Sigmoid colon (tissue), 7 donors: ENCODE results near the gene PROM2. TPM values are rescaled to one million over a fixed set of nuclear protein-coding genes. Genes with fewer than 3 reads are reported as not detected.
"Not testable (repeated sequence)": the region's sequence is repeated elsewhere in the genome, so short reads cannot be mapped to it uniquely, and the experiment has no call there.

Experiments
- DNase-seq: peaks from one replicate; pipeline ENCODE4 v3.0.0-alpha.2; 2019
- H3K27ac ChIP-seq, 4 donors: fragments of 200-600 bp; sonication (generic); one replicate each; pipeline ENCODE4 v1.5.1; 2016 to 2019; ENCODE audit warnings: mild to moderate bottlenecking in 1 of 4
- H3K27me3 ChIP-seq, 3 donors: fragments of 200-600 bp; sonication (generic); one replicate each; pipeline ENCODE4 v1.5.1; 2019; ENCODE audit warnings: mild to moderate bottlenecking in 1 of 3
- H3K36me3 ChIP-seq, 4 donors: fragments of 200-600 bp; sonication (generic); one replicate each; pipeline ENCODE4 v1.5.1; 2016 to 2019
- H3K4me1 ChIP-seq, 4 donors: fragments of 200-600 bp; sonication (generic); one replicate each; pipeline ENCODE4 v1.5.1; 2017 to 2019
- H3K4me3 ChIP-seq, 4 donors: fragments of 200-600 bp; sonication (generic); one replicate each; pipeline ENCODE4 v1.5.1; 2017 to 2019; ENCODE audit warnings: mild to moderate bottlenecking in 2 of 4, moderate library complexity in 1 of 4
- H3K9me3 ChIP-seq, 4 donors: fragments of 200-600 bp in 3 of 4; sonication (generic) in 3 of 4; one replicate each; pipeline versions ENCODE4 v1.5.1 to v1.6.1; 2013 to 2019
- CTCF ChIP-seq, 4 experiments: fragments of 450-650 bp in 3 of 4; fragments of 200-600 bp in 1 of 4; IDR thresholded peaks; one replicate each; pipeline ENCODE4 v1.5.1; 2016 to 2019; ENCODE audit warnings: antibody characterized with exemption in 4 of 4, mild to moderate bottlenecking in 3 of 4, moderate library complexity in 2 of 4
- EP300 ChIP-seq, 4 donors: sonication (generic); formaldehyde crosslinking; IDR thresholded peaks; one replicate each; pipeline ENCODE4 v1.6.1; 2017; ENCODE audit warnings: antibody characterized with exemption in 4 of 4
- POLR2A ChIP-seq, 2 donors: fragments of 450-650 bp; IDR thresholded peaks; one replicate each; pipeline ENCODE4 v1.6.1; 2016; ENCODE audit warnings: antibody characterized with exemption in 2 of 2, mild to moderate bottlenecking in 2 of 2, moderate library complexity in 2 of 2
- POLR2AphosphoS5 ChIP-seq, 4 donors: sonication (generic); formaldehyde crosslinking; IDR thresholded peaks; one replicate each; pipeline ENCODE4 v1.6.1; 2017; ENCODE audit warnings: antibody characterized with exemption in 4 of 4
- WGBS, 2 donors: extraction: QIAGEN DNeasy Blood & Tissue Kit; methylation state at CpG; one replicate each; pipeline ENCODE4 v1.1.7; 2013; 5-methylcytosine and 5-hydroxymethylcytosine counted together
- intact Hi-C: fragments of 100-400 bp; cut with DNase I; formaldehyde crosslinking; loops from one replicate; pipeline ENCODE4 v1.15.1; 2023
- polyA plus RNA-seq, 3 donors: library from polyadenylated mRNA; stranded (reverse); fragments of 200-250 nt; gene quantifications; one replicate each; pipeline ENCODE4 v1.2.3, GENCODE V29; 2013
- total RNA-seq, 4 donors: library from RNA; depleted of rRNA; stranded (reverse); fragments of >200 nt; gene quantifications; one replicate each; pipeline ENCODE4 v1.1.0, GENCODE V29; 2016
- donor health status: healthy with polysubstance abuse.
- donor health status: Bipolar disorder and iron deficiency.
- donor health status: healthy.

Gene PROM2
- total and polyA plus RNA-seq, 7 donors, result 1.1 to 24.9 (median 2.4) TPM

GRCh38 chr2:95234286-95234785 lies 39.9 kb upstream of the PROM2 start:
- Histone ChIP-seq H3K9me3 (peaks cover 0 to 15% (median 3%) of the 10 kb centered on the region in 4 donors), H3K4me1 (no peaks in the 10 kb centered on the region), H3K27me3 (no peaks in the 10 kb centered on the region), H3K36me3 (no peaks in the 10 kb centered on the region), H3K27ac (no peak overlapping the region), H3K4me3 (no peak overlapping the region)
- 87 to 90% methylated on average over 5 of the region's 5 CpGs for WGBS, 2 donors
- TF ChIP-seq CTCF (IDR thresholded peaks at IDR 0.05), result no peak
- no peak for TF ChIP-seq POLR2A (IDR thresholded peaks at IDR 0.05)
- no peak for TF ChIP-seq EP300 (IDR thresholded peaks at IDR 0.05)
- TF ChIP-seq POLR2AphosphoS5 (IDR thresholded peaks at IDR 0.05), result no peak
- DNase-seq, result no peak
- intact Hi-C loops, result no loop called here

- Histone ChIP-seq H3K27ac (no peak overlapping the region), H3K9me3 (peaks cover 0 to 15% (median 3%) of the 10 kb centered on the region in 4 donors), H3K27me3 (no peaks in the 10 kb centered on the region), H3K4me3 (no peak overlapping the region), H3K36me3 (no peaks in the 10 kb centered on the region), H3K4me1 (no peaks in the 10 kb centered on the region)
- no peak for DNase-seq
- no peak for TF ChIP-seq POLR2AphosphoS5 (IDR thresholded peaks at IDR 0.05)
- intact Hi-C loops, result no loop called here
- WGBS, 2 donors, result 94 to 97% methylated on average over 3 of the region's 3 CpGs
These were observed 39.4 kb upstream of the PROM2 start for GRCh38 chr2:95234816-95235215.

GRCh38 chr2:95238131-95238530 lies 36.1 kb upstream of the PROM2 start:
- intact Hi-C loops, result no loop called here
- Histone ChIP-seq H3K4me3 (no peak overlapping the region), H3K27me3 (no peaks in the 10 kb centered on the region), H3K27ac (no peak overlapping the region), H3K4me1 (no peaks in the 10 kb centered on the region), H3K9me3 (peaks cover 0 to 23% (median 8%) of the 10 kb centered on the region in 4 donors), H3K36me3 (no peaks in the 10 kb centered on the region)
- DNase-seq, result no peak
- TF ChIP-seq POLR2A (IDR thresholded peaks at IDR 0.05) (no peak), EP300 (IDR thresholded peaks at IDR 0.05) (no peak), POLR2AphosphoS5 (IDR thresholded peaks at IDR 0.05) (no peak), CTCF (IDR thresholded peaks at IDR 0.05) (no peak)

- Histone ChIP-seq H3K4me3 (no peak overlapping the region), H3K4me1 (no peaks in the 10 kb centered on the region), H3K36me3 (no peaks in the 10 kb centered on the region), H3K27ac (no peak overlapping the region), H3K9me3 (peaks cover 0 to 17% (median 5%) of the 10 kb centered on the region in 4 donors), H3K27me3 (no peaks in the 10 kb centered on the region)
- no peak for DNase-seq
- 96 to 97% methylated on average over 5 of the region's 5 CpGs for WGBS, 2 donors
- intact Hi-C loops, result no loop called here
- no peak for TF ChIP-seq CTCF (IDR thresholded peaks at IDR 0.05)
- no peak for TF ChIP-seq POLR2AphosphoS5 (IDR thresholded peaks at IDR 0.05)
- TF ChIP-seq POLR2A (IDR thresholded peaks at IDR 0.05), result no peak
- TF ChIP-seq EP300 (IDR thresholded peaks at IDR 0.05), result no peak
These were observed 34.2 kb upstream of the PROM2 start for GRCh38 chr2:95240091-95240490.

- H3K27me3 ChIP-seq, result no peaks in the 10 kb centered on the region
- H3K27ac ChIP-seq, result no peak overlapping the region
- DNase-seq, result no peak
- no peaks in the 10 kb centered on the region for H3K36me3 ChIP-seq
- 93 to 95% methylated on average over 5 of the region's 5 CpGs for WGBS, 2 donors
- no peaks in the 10 kb centered on the region for H3K4me1 ChIP-seq
- no peak for TF ChIP-seq POLR2AphosphoS5 (IDR thresholded peaks at IDR 0.05)
- TF ChIP-seq EP300 (IDR thresholded peaks at IDR 0.05), result no peak
- TF ChIP-seq POLR2A (IDR thresholded peaks at IDR 0.05), result no peak
- TF ChIP-seq CTCF (IDR thresholded peaks at IDR 0.05), result no peak
- peaks cover 0 to 17% (median 5%) of the 10 kb centered on the region in 4 donors for H3K9me3 ChIP-seq
- H3K4me3 ChIP-seq, result no peak overlapping the region
- intact Hi-C loops, result no loop called here
These were observed 33.7 kb upstream of the PROM2 start for GRCh38 chr2:95240556-95240955.

- H3K4me3 ChIP-seq, H3K27me3 ChIP-seq, intact Hi-C loops, DNase-seq, H3K27ac ChIP-seq, H3K36me3 ChIP-seq, H3K4me1 ChIP-seq: not testable (repeated sequence)
- WGBS, 2 donors, result 93 to 96% methylated on average over 1 of the region's 1 CpG
- peaks cover 0 to 24% (median 7%) of the 10 kb centered on the region in 4 donors for H3K9me3 ChIP-seq
These were observed 32.2 kb upstream of the PROM2 start for GRCh38 chr2:95242084-95242483.
